ENCODE data around the gene IMMP2L.

The IMMP2L gene

GRCh38 chr7:111159426-111159825 is 402.9 kb downstream of the IMMP2L start:
- no peak overlapping the region for H3K4me3 ChIP-seq (ENCODE audit: low read length)
- no peak for DNase-seq (ENCODE audit: low read depth, low spot score)

GRCh38 chr7:111150709-111151108 is 411.6 kb downstream of the IMMP2L start:
- DNase-seq (ENCODE audit: low read depth, low spot score), result no peak
- H3K4me3 ChIP-seq (ENCODE audit: low read length), result no peak overlapping the region

GRCh38 chr7:111147708-111148533 is 414.4 kb downstream of the IMMP2L start:
- DNase-seq (ENCODE audit: low read depth, low spot score), result no peak
- no peak overlapping the region for H3K4me3 ChIP-seq (ENCODE audit: low read length)

- DNase-seq (ENCODE audit: low read depth, low spot score), result no peak
- no peak overlapping the region for H3K4me3 ChIP-seq (ENCODE audit: low read length)
Observed at GRCh38 chr7:111146136-111146535, 416.2 kb downstream of the IMMP2L start.

- H3K4me3 ChIP-seq (ENCODE audit: low read length), result no peak overlapping the region
- DNase-seq (ENCODE audit: low read depth, low spot score), result no peak
Observed at GRCh38 chr7:111145472-111145871, 416.8 kb downstream of the IMMP2L start.

GRCh38 chr7:111140091-111140865 is 422.0 kb downstream of the IMMP2L start:
- DNase-seq (ENCODE audit: low read depth, low spot score), result no peak
- H3K4me3 ChIP-seq (ENCODE audit: low read length), result no peak overlapping the region

GRCh38 chr7:111138586-111138985 is 423.7 kb downstream of the IMMP2L start:
- no peak for DNase-seq (ENCODE audit: low read depth, low spot score)
- H3K4me3 ChIP-seq (ENCODE audit: low read length), result no peak overlapping the region

GRCh38 chr7:111138193-111138569 is 424.1 kb downstream of the IMMP2L start:
- no peak overlapping the region for H3K4me3 ChIP-seq (ENCODE audit: low read length)
- DNase-seq (ENCODE audit: low read depth, low spot score), result peak; percentile 63

GRCh38 chr7:111137296-111138192 is 424.7 kb downstream of the IMMP2L start:
- DNase-seq (ENCODE audit: low read depth, low spot score), result no peak
- no peak overlapping the region for H3K4me3 ChIP-seq (ENCODE audit: low read length)

GRCh38 chr7:111132833-111133232 is 429.5 kb downstream of the IMMP2L start:
- no peak for DNase-seq (ENCODE audit: low read depth, low spot score)
- H3K4me3 ChIP-seq (ENCODE audit: low read length), result no peak overlapping the region

- no peak for DNase-seq (ENCODE audit: low read depth, low spot score)
- no peak overlapping the region for H3K4me3 ChIP-seq (ENCODE audit: low read length)
Observed at GRCh38 chr7:111129435-111129834, 432.9 kb downstream of the IMMP2L start.

GRCh38 chr7:111126987-111127386 is 435.3 kb downstream of the IMMP2L start:
- no peak for DNase-seq (ENCODE audit: low read depth, low spot score)
- no peak overlapping the region for H3K4me3 ChIP-seq (ENCODE audit: low read length)

GRCh38 chr7:111115966-111116365 is 446.3 kb downstream of the IMMP2L start:
- DNase-seq (ENCODE audit: low read depth, low spot score), result no peak
- H3K4me3 ChIP-seq (ENCODE audit: low read length), result no peak overlapping the region

GRCh38 chr7:111113263-111114017 is 448.9 kb downstream of the IMMP2L start:
- no peak for DNase-seq (ENCODE audit: low read depth, low spot score)

GRCh38 chr7:111112439-111112838 is 449.9 kb downstream of the IMMP2L start:
- no peak overlapping the region for H3K4me3 ChIP-seq (ENCODE audit: low read length)
- no peak for DNase-seq (ENCODE audit: low read depth, low spot score)

More at GRCh38 chr7:111113263-111114017, 448.9 kb downstream of the IMMP2L start:
- no peak overlapping the region for H3K4me3 ChIP-seq (ENCODE audit: low read length)

- no peak overlapping the region for H3K4me3 ChIP-seq (ENCODE audit: low read length)
- no peak for DNase-seq (ENCODE audit: low read depth, low spot score)
Observed at GRCh38 chr7:111108496-111108895, 453.8 kb downstream of the IMMP2L start.

- DNase-seq (ENCODE audit: low read depth, low spot score), result no peak
Observed at GRCh38 chr7:111108000-111108399, 454.3 kb downstream of the IMMP2L start.

GRCh38 chr7:111107579-111107978 is 454.7 kb downstream of the IMMP2L start:
- no peak overlapping the region for H3K4me3 ChIP-seq (ENCODE audit: low read length)
- no peak for DNase-seq (ENCODE audit: low read depth, low spot score)

More at GRCh38 chr7:111108000-111108399, 454.3 kb downstream of the IMMP2L start:
- no peak overlapping the region for H3K4me3 ChIP-seq (ENCODE audit: low read length)

GRCh38 chr7:111105269-111105668 is 457.0 kb downstream of the IMMP2L start:
- no peak overlapping the region for H3K4me3 ChIP-seq (ENCODE audit: low read length)
- DNase-seq (ENCODE audit: low read depth, low spot score), result no peak
